ENCODE measurements around the gene CYP4F3. TPM values are rescaled to one million over a fixed set of nuclear protein-coding genes. Genes with fewer than 3 reads are reported as not detected.

The CYP4F3 gene
- total and polyA plus RNA-seq, 2 of the 13 experiments (the other 11 are each of a cell fraction or from before 2014, with no cell fraction given), result 17.8 to 22.8 TPM

DNA sequence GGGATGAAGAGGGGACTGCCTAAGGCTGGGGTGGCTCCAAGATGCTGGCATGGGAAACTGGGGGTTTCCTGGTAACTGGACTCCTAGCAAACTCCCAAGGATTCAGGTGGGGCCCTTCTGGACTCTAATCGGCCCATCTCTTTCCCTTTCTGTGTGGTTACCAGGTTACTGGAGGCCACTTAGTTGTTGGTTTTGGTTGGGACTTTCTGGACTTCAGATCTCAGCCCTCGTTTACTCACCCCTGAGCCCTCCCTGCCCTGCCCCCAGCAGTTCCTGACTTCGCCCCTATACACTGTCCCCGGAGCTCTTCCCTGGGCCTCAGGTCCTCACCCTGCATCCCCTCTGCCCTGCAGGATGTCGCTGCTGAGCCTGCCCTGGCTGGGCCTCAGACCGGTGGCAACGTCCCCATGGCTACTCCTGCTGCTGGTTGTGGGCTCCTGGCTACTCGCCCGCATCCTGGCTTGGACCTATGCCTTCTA lies 32.5 kb downstream of the CYP4F3 start (continued):
- TF ChIP-seq ZBTB7A (CRISPR knock-in tag; IDR thresholded peaks at IDR 0.05) (no peak), ZBTB7B (CRISPR knock-in tag; IDR thresholded peaks at IDR 0.05) (peak; percentile 73; the same call in 1 of the 2 replicates), ZNF484 (CRISPR knock-in tag; IDR thresholded peaks at IDR 0.05; ENCODE audit: borderline replicate concordance, low read depth) (no peak), THAP11 (CRISPR knock-in tag; IDR thresholded peaks at IDR 0.05) (no peak; the same call in 1 of the 2 replicates), TEAD3 (CRISPR knock-in tag; optimal IDR thresholded peaks at IDR 0.05; ENCODE audit: borderline replicate concordance) (no peak), ELF3 (CRISPR knock-in tag; IDR thresholded peaks at IDR 0.05) (0 out of 2 replicates have a peak, but pooled peaks have one; percentile 12), ZMYM3 (CRISPR knock-in tag; IDR thresholded peaks at IDR 0.05) (peak; percentile 53; the same call in 1 of the 2 replicates), HIVEP1 (CRISPR knock-in tag; IDR thresholded peaks at IDR 0.05) (no peak), NR2F2 (IDR thresholded peaks at IDR 0.05; ENCODE audit: borderline replicate concordance, low read depth) (peak; percentile 74; the same call in 1 of the 2 replicates), CEBPZ (IDR thresholded peaks at IDR 0.05; ENCODE audit: low read length) (no peak), HNRNPUL1 (IDR thresholded peaks at IDR 0.05; ENCODE audit: low read depth, low read length) (no peak), ZNF512 (CRISPR knock-in tag; IDR thresholded peaks at IDR 0.05) (no peak), ZNF775 (CRISPR knock-in tag; IDR thresholded peaks at IDR 0.05; ENCODE audit: borderline replicate concordance) (no peak), MAFK (conservative IDR thresholded peaks at IDR 0.05 in 1 of 2, IDR thresholded peaks at IDR 0.05 in 1 of 2; ENCODE audit: low read length in 2 of 2) (no peak), AGO2 (optimal IDR thresholded peaks at IDR 0.05; ENCODE audit: low read depth, low read length) (no peak), ZFP1 (CRISPR knock-in tag; IDR thresholded peaks at IDR 0.05) (no peak), ZNF460 (CRISPR knock-in tag; IDR thresholded peaks at IDR 0.05; ENCODE audit: borderline replicate concordance) (no peak), BRCA1 (CRISPR knock-in tag; IDR thresholded peaks at IDR 0.05) (no peak)
- TF ChIP-seq, protein P1, sequence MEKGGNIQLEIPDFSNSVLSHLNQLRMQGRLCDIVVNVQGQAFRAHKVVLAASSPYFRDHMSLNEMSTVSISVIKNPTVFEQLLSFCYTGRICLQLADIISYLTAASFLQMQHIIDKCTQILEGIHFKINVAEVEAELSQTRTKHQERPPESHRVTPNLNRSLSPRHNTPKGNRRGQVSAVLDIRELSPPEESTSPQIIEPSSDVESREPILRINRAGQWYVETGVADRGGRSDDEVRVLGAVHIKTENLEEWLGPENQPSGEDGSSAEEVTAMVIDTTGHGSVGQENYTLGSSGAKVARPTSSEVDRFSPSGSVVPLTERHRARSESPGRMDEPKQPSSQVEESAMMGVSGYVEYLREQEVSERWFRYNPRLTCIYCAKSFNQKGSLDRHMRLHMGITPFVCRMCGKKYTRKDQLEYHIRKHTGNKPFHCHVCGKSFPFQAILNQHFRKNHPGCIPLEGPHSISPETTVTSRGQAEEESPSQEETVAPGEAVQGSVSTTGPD (CRISPR knock-in tag; IDR thresholded peaks at IDR 0.05), result peak; percentile 80
- TF ChIP-seq, protein P2, sequence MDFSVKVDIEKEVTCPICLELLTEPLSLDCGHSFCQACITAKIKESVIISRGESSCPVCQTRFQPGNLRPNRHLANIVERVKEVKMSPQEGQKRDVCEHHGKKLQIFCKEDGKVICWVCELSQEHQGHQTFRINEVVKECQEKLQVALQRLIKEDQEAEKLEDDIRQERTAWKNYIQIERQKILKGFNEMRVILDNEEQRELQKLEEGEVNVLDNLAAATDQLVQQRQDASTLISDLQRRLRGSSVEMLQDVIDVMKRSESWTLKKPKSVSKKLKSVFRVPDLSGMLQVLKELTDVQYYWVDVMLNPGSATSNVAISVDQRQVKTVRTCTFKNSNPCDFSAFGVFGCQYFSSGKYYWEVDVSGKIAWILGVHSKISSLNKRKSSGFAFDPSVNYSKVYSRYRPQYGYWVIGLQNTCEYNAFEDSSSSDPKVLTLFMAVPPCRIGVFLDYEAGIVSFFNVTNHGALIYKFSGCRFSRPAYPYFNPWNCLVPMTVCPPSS (IDR thresholded peaks at IDR 0.05), result no peak
- TF ChIP-seq, protein P3, sequence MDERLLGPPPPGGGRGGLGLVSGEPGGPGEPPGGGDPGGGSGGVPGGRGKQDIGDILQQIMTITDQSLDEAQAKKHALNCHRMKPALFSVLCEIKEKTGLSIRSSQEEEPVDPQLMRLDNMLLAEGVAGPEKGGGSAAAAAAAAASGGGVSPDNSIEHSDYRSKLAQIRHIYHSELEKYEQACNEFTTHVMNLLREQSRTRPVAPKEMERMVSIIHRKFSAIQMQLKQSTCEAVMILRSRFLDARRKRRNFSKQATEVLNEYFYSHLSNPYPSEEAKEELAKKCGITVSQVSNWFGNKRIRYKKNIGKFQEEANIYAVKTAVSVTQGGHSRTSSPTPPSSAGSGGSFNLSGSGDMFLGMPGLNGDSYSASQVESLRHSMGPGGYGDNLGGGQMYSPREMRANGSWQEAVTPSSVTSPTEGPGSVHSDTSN (CRISPR knock-in tag; IDR thresholded peaks at IDR 0.05), result no peak
- TF ChIP-seq, protein P4, sequence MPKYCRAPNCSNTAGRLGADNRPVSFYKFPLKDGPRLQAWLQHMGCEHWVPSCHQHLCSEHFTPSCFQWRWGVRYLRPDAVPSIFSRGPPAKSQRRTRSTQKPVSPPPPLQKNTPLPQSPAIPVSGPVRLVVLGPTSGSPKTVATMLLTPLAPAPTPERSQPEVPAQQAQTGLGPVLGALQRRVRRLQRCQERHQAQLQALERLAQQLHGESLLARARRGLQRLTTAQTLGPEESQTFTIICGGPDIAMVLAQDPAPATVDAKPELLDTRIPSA (CRISPR knock-in tag; IDR thresholded peaks at IDR 0.05; ENCODE audit: borderline replicate concordance), result no peak

Data from HepG2 (cell line).